Breast epithelium (tissue), 4 donors: ENCODE measurements around the gene CSNK1G1. TPM values are rescaled to one million over a fixed set of nuclear protein-coding genes. Genes with fewer than 3 reads are reported as not detected.
A peak's percentile ranks its signal among the peaks of the same experiment; 100 is the strongest.
"Not testable (repeated sequence)": the region's sequence is repeated elsewhere in the genome, so short reads cannot be mapped to it uniquely, and the experiment has no call there.

Experiments used
- DNase-seq, 2 donors: peaks; one replicate each; pipeline ENCODE4 v3.0.0-alpha.2; 2019; ENCODE audit warnings: low spot score in 2 of 2
- H3K27ac ChIP-seq, 2 donors: fragments of 200-600 bp; sonication (generic) in 1 of 2; one replicate each; pipeline ENCODE4 v1.5.1; 2016 to 2019; ENCODE audit warnings: mild to moderate bottlenecking in 1 of 2
- H3K27me3 ChIP-seq, 2 donors: fragments of 200-600 bp; sonication (generic) in 1 of 2; one replicate each; pipeline versions ENCODE4 v1.5.1 to v1.6.0; 2017 to 2019; ENCODE audit warnings: control low read depth in 1 of 2, mild to moderate bottlenecking in 1 of 2
- H3K36me3 ChIP-seq: fragments of 200-600 bp; one replicate; pipeline ENCODE4 v1.5.1; 2019
- H3K4me1 ChIP-seq, 2 donors: fragments of 200-600 bp; sonication (generic); one replicate each; pipeline ENCODE4 v1.5.1; 2016 to 2019; ENCODE audit warnings: control low read depth in 1 of 2
- H3K4me3 ChIP-seq, 3 donors: fragments of 200-600 bp; sonication (generic); 1 replicate in 2 of 3; 2 replicates in 1 of 3; pipeline ENCODE4 v1.5.1; 2016 to 2019; ENCODE audit warnings: mild to moderate bottlenecking in 3 of 3, moderate library complexity in 2 of 3
- H3K9me3 ChIP-seq, 2 donors: fragments of 200-600 bp; sonication (generic) in 1 of 2; one replicate each; pipeline ENCODE4 v1.5.1; 2016 to 2019; ENCODE audit warnings: control low read depth in 1 of 2
- CTCF ChIP-seq, 3 donors: fragments of 450-650 bp; IDR thresholded peaks; one replicate each; pipeline ENCODE4 v1.5.1; 2016 to 2017; ENCODE audit warnings: antibody characterized with exemption in 3 of 3, mild to moderate bottlenecking in 3 of 3, moderate library complexity in 3 of 3
- POLR2A ChIP-seq: fragments of 450-650 bp; IDR thresholded peaks from one replicate; pipeline ENCODE4 v1.6.1; 2016; ENCODE audit warnings: antibody characterized with exemption, mild to moderate bottlenecking, moderate library complexity
- POLR2AphosphoS5 ChIP-seq, 3 donors: sonication (generic); formaldehyde crosslinking; IDR thresholded peaks; one replicate each; pipeline ENCODE4 v1.6.1; 2017; ENCODE audit warnings: antibody characterized with exemption in 3 of 3
- intact Hi-C: fragments of 100-400 bp; cut with DNase I; formaldehyde crosslinking; loops from one replicate; pipeline ENCODE4 v1.15.1; 2023; ENCODE audit warnings: low total_unique reads
- total RNA-seq, 3 donors: library from RNA; depleted of rRNA; stranded (reverse); fragments of >200 nt; gene quantifications; one replicate each; pipeline ENCODE4 v1.1.0, GENCODE V29; 2016

CSNK1G1 gene
- total RNA-seq, 3 donors from 2014 or later = 12.6 to 37.7 (median 31.2) TPM

- TF ChIP-seq POLR2A (no peak), POLR2AphosphoS5 (IDR thresholded peaks at IDR 0.05) (no peak), CTCF (IDR thresholded peaks at IDR 0.05) (no peak)
- no peak for DNase-seq
- Histone ChIP-seq H3K4me1 (no peaks in the 10 kb centered on the region), H3K36me3 (no peaks in the 10 kb centered on the region), H3K4me3 (peak overlapping the region in 1 of 3 donors; percentile 88), H3K27ac (no peak overlapping the region), H3K27me3 (no peaks in the 10 kb centered on the region), H3K9me3 (no peaks in the 10 kb centered on the region)
- intact Hi-C loops = no loop called here
Measured at GRCh38 chr15:64389036-64389435, 33.1 kb upstream of the CSNK1G1 start.

- Histone ChIP-seq H3K4me3 (peak within 1 kb of the TSS; percentile 77 to 88 (median 81)), H3K27me3 (no peaks in the 10 kb centered on the region), H3K4me1 (no peaks in the 10 kb centered on the region), H3K36me3 (no peaks in the 10 kb centered on the region), H3K27ac (peak within 1 kb of the TSS; percentile 22 to 72), H3K9me3 (no peaks in the 10 kb centered on the region)
- DNase-seq = peak; percentile 92 to 94
- intact Hi-C loops = no loop called here
- TF ChIP-seq POLR2AphosphoS5 (IDR thresholded peaks at IDR 0.05) (peak; percentile 76 to 79 (median 77)), CTCF (IDR thresholded peaks at IDR 0.05) (peak in 1 of 3 donors; percentile 20), POLR2A (no peak)
Measured at GRCh38 chr15:64387562-64388168, 31.7 kb upstream of the CSNK1G1 start, which contains the start of gene TRIP4. Gene TRIP4 (plus strand): TSS chr15:64387836. CDS start chr15:64387864, 28 bp downstream.

- no peak overlapping the region for H3K4me3 ChIP-seq
- DNase-seq = no peak
- H3K27ac ChIP-seq = no peak overlapping the region
- H3K9me3 ChIP-seq = no peaks in the 10 kb centered on the region
- intact Hi-C loops = no loop called here
- no peaks in the 10 kb centered on the region for H3K4me1 ChIP-seq
- TF ChIP-seq POLR2A (no peak), POLR2AphosphoS5 (IDR thresholded peaks at IDR 0.05) (no peak), CTCF (IDR thresholded peaks at IDR 0.05) (no peak)
- no peaks in the 10 kb centered on the region for H3K36me3 ChIP-seq
- H3K27me3 ChIP-seq = no peaks in the 10 kb centered on the region
Measured at GRCh38 chr15:64386291-64386690, 30.3 kb upstream of the CSNK1G1 start.

GRCh38 chr15:64383760-64384159 lies 27.8 kb upstream of the CSNK1G1 start:
- no peaks in the 10 kb centered on the region for H3K36me3 ChIP-seq
- H3K27ac ChIP-seq = no peak overlapping the region
- intact Hi-C loops = no loop called here
- H3K4me3 ChIP-seq = no peak overlapping the region
- H3K9me3 ChIP-seq = no peaks in the 10 kb centered on the region
- H3K27me3 ChIP-seq = no peaks in the 10 kb centered on the region
- no peak for DNase-seq
- no peak for TF ChIP-seq CTCF (IDR thresholded peaks at IDR 0.05)
- no peak for TF ChIP-seq POLR2A
- TF ChIP-seq POLR2AphosphoS5 (IDR thresholded peaks at IDR 0.05) = no peak
- no peaks in the 10 kb centered on the region for H3K4me1 ChIP-seq

- intact Hi-C loops = no loop called here
- Histone ChIP-seq H3K27me3 (no peaks in the 10 kb centered on the region), H3K9me3 (no peaks in the 10 kb centered on the region), H3K4me1 (no peaks in the 10 kb centered on the region), H3K27ac (no peak within 1 kb of the TSS), H3K4me3 (peak within 1 kb of the TSS; percentile 45 to 71 (median 62)), H3K36me3 (no peaks in the 10 kb centered on the region)
- TF ChIP-seq POLR2A (no peak), POLR2AphosphoS5 (IDR thresholded peaks at IDR 0.05) (peak; percentile 14 to 28 (median 24)), CTCF (IDR thresholded peaks at IDR 0.05) (peak in 1 of 3 donors; percentile 15)
- peak; percentile 91 to 92 for DNase-seq
Measured at GRCh38 chr15:64381000-64381751, 25.2 kb upstream of the CSNK1G1 start, which contains the start of gene PCLAF. Gene PCLAF (minus strand): TSS chr15:64381441. CDS start chr15:64381371, 70 bp downstream.

- H3K9me3 ChIP-seq, intact Hi-C loops, H3K27ac ChIP-seq, DNase-seq, H3K36me3 ChIP-seq, H3K27me3 ChIP-seq, H3K4me1 ChIP-seq: not testable (repeated sequence)
- H3K4me3 ChIP-seq = peak overlapping the region in 1 of 3 donors; percentile 71
Measured at GRCh38 chr15:64380130-64380870, 24.3 kb upstream of the CSNK1G1 start.
